SK-N-SH (cell line): ENCODE results near the gene TPM3.

Source experiments
- CTCF ChIP-seq: fragments of 200-600 bp; sonication (generic); IDR thresholded peaks from 2 replicates; pipeline ENCODE4 v1.6.1; 2017; ENCODE audit warnings: antibody characterized with exemption, mild to moderate bottlenecking, moderate library complexity
- EP300 ChIP-seq, 2 experiments: IDR thresholded peaks; 2 replicates each; pipeline versions ENCODE4 v1.4.0 to v1.6.1; 2012; ENCODE audit warnings: borderline replicate concordance in 1 of 2, low read depth in 1 of 2, low read length in 1 of 2
- EZH2phosphoT487 ChIP-seq: fragments of 200-600 bp; sonication (generic); IDR thresholded peaks from 2 replicates; pipeline ENCODE4 v1.6.1; 2017; ENCODE audit warnings: low read depth, mixed run types, mild to moderate bottlenecking, antibody characterized with exemption, moderate library complexity, borderline replicate concordance
- GABPA ChIP-seq: IDR thresholded peaks from 2 replicates; pipeline ENCODE4 v1.4.0; 2012; ENCODE audit warnings: low read depth, mild to moderate bottlenecking
- MAX ChIP-seq: IDR thresholded peaks from 2 replicates; pipeline ENCODE4 v1.4.0; 2012; ENCODE audit warnings: low read depth
- PBX3 ChIP-seq: IDR thresholded peaks from 2 replicates; pipeline ENCODE4; 2012
- POLR2AphosphoS5 ChIP-seq: IDR thresholded peaks from 2 replicates; pipeline ENCODE4 v1.6.1; 2012; ENCODE audit warnings: low read depth, low read length
- RAD21 ChIP-seq: IDR thresholded peaks from 2 replicates; pipeline ENCODE4 v1.6.1; 2012; ENCODE audit warnings: mild to moderate bottlenecking, low read length
- REST ChIP-seq: IDR thresholded peaks from 2 replicates; pipeline ENCODE4 v1.6.1; 2012; ENCODE audit warnings: mild to moderate bottlenecking, low read depth, low read length, moderate library complexity
- RXRA ChIP-seq: IDR thresholded peaks from 2 replicates; pipeline ENCODE4 v1.4.0; 2012; ENCODE audit warnings: low read depth, mild to moderate bottlenecking, borderline replicate concordance
- SMC3 ChIP-seq: IDR thresholded peaks from 2 replicates; pipeline ENCODE4 v1.6.1; 2012; ENCODE audit warnings: low read depth, low read length, improper control_type of control experiment
- TCF12 ChIP-seq: IDR thresholded peaks from 2 replicates; pipeline ENCODE4 v1.4.0; 2012
- YY1 ChIP-seq: IDR thresholded peaks from 2 replicates; pipeline ENCODE4 v1.4.0; 2012; ENCODE audit warnings: low read depth, mild to moderate bottlenecking

GRCh38 chr1:154170547-154171222 lies 21.2 kb downstream of the TPM3 start:
- TF ChIP-seq YY1 (no peak), CTCF (no peak), EZH2phosphoT487 (no peak), RXRA (no peak), REST (no peak), EP300 (IDR thresholded peaks at IDR 0.05; ENCODE audit: borderline replicate concordance in 1 of 2, low read depth in 1 of 2, low read length in 1 of 2) (no peak), MAX (no peak), TCF12 (no peak), SMC3 (no peak), PBX3 (no peak), RAD21 (no peak), GABPA (no peak), POLR2AphosphoS5 (no peak)
